Measurements from ENCODE around the gene SPRYD4. TPM values are rescaled to one million over a fixed set of nuclear protein-coding genes. Genes with fewer than 3 reads are reported as not detected.
"Not testable (repeated sequence)": the region's sequence is repeated elsewhere in the genome, so short reads cannot be mapped to it uniquely, and the experiment has no call there.

Gene SPRYD4
- polyA plus RNA-seq (ENCODE audit: insufficient read length in 4 of 4), result 1 to 10 TPM; 2.4 to 6.1 (median 4.2) TPM

- peak; percentile 72 to 87 (median 85) for DNase-seq (ENCODE audit: low read depth in 4 of 4, low spot score in 3 of 4)
Observed at GRCh38 chr12:56468216-56469006, at the start of gene SPRYD4. TSS of gene SPRYD4 (plus strand) at chr12:56468578. CDS start at chr12:56468592, 14 bp downstream.

GRCh38 chr12:56420411-56420810 is 48.0 kb upstream of the SPRYD4 start:
- no peak for DNase-seq (ENCODE audit: low read depth in 4 of 4, low spot score in 3 of 4)

GRCh38 chr12:56425193-56425592 is 43.2 kb upstream of the SPRYD4 start:
- no peak for DNase-seq (ENCODE audit: low read depth in 4 of 4, low spot score in 3 of 4)

- DNase-seq (ENCODE audit: low read depth in 4 of 4, low spot score in 3 of 4), result no peak
Observed at GRCh38 chr12:56425940-56426438, 42.4 kb upstream of the SPRYD4 start.

GRCh38 chr12:56431288-56431687 is 37.1 kb upstream of the SPRYD4 start:
- DNase-seq (ENCODE audit: low read depth in 4 of 4, low spot score in 3 of 4), result no peak

- DNase-seq (ENCODE audit: low read depth in 4 of 4, low spot score in 3 of 4), result no peak
Observed at GRCh38 chr12:56431850-56432249, 36.5 kb upstream of the SPRYD4 start.

GRCh38 chr12:56434828-56435227 is 33.5 kb upstream of the SPRYD4 start:
- DNase-seq (ENCODE audit: low read depth in 4 of 4, low spot score in 3 of 4), result no peak

GRCh38 chr12:56437430-56438176 is 30.8 kb upstream of the SPRYD4 start:
- no peak for DNase-seq (ENCODE audit: low read depth in 4 of 4, low spot score in 3 of 4)

- DNase-seq (ENCODE audit: low read depth in 4 of 4, low spot score in 3 of 4), result not testable (repeated sequence)
Observed at GRCh38 chr12:56443208-56443607, 25.2 kb upstream of the SPRYD4 start.

GRCh38 chr12:56448860-56449621 is 19.3 kb upstream of the SPRYD4 start, which contains the start of gene TIMELESS:
TSS of gene TIMELESS (minus strand) at chr12:56449426. CDS start at chr12:56434170, 15,256 bp downstream.
- peak; percentile 82 to 87 (median 85) for DNase-seq (ENCODE audit: low read depth in 4 of 4, low spot score in 3 of 4)

GRCh38 chr12:56449622-56449984 is 18.8 kb upstream of the SPRYD4 start:
- DNase-seq (ENCODE audit: low read depth in 4 of 4, low spot score in 3 of 4), result no peak

- no peak for DNase-seq (ENCODE audit: low read depth in 4 of 4, low spot score in 3 of 4)
Observed at GRCh38 chr12:56450241-56450640, 18.1 kb upstream of the SPRYD4 start.

GRCh38 chr12:56451147-56451546 is 17.2 kb upstream of the SPRYD4 start:
- DNase-seq (ENCODE audit: low read depth in 4 of 4, low spot score in 3 of 4), result no peak

GRCh38 chr12:56454557-56454956 is 13.8 kb upstream of the SPRYD4 start, which contains the start of gene MIP:
TSS of gene MIP (minus strand) at chr12:56454657. CDS start at chr12:56454613, 44 bp downstream.
- DNase-seq (ENCODE audit: low read depth in 4 of 4, low spot score in 3 of 4), result no peak

GRCh38 chr12:56457817-56458216 is 10.6 kb upstream of the SPRYD4 start:
- no peak for DNase-seq (ENCODE audit: low read depth in 4 of 4, low spot score in 3 of 4)

- no peak for DNase-seq (ENCODE audit: low read depth in 4 of 4, low spot score in 3 of 4)
Observed at GRCh38 chr12:56461235-56462159, 6.9 kb upstream of the SPRYD4 start.

- no peak for DNase-seq (ENCODE audit: low read depth in 4 of 4, low spot score in 3 of 4)
Observed at GRCh38 chr12:56462565-56462964, 5.8 kb upstream of the SPRYD4 start.

GRCh38 chr12:56469007-56469930 is 891 bp downstream of the SPRYD4 start:
- no peak for DNase-seq (ENCODE audit: low read depth in 4 of 4, low spot score in 3 of 4)

GRCh38 chr12:56474389-56474788 is 6.0 kb downstream of the SPRYD4 start:
- no peak for DNase-seq (ENCODE audit: low read depth in 4 of 4, low spot score in 3 of 4)
